WTC11 (cell line): ENCODE results near the gene LDB3. TPM values are rescaled to one million over a fixed set of nuclear protein-coding genes. Genes with fewer than 3 reads are reported as not detected.
A peak's percentile ranks its signal among the peaks of the same experiment; 100 is the strongest.

Experiments used
- ATAC-seq: fragments of 200-7000 bp; cut with Tn5 transposase; 2 replicates; pipeline ENCODE4 v1.10.0; 2021; ENCODE audit warnings: mild to moderate bottlenecking, moderate library complexity
- CTCF ChIA-PET: fragments of 300-600 bp; sonication (Branson Sonifier 250); formaldehyde crosslinking; loops from one replicate; lab custom pipeline; 2021; ENCODE audit warnings: antibody characterized with exemption; lab: Charles Lee
- POLR2A ChIA-PET: fragments of 350-600 bp; sonication (Branson Sonifier 250); formaldehyde crosslinking; loops from one replicate; lab custom pipeline; 2021; ENCODE audit warnings: antibody characterized with exemption; lab: Charles Lee
- DNase-seq: peaks from one replicate; pipeline ENCODE4 v3.0.0; 2021; ENCODE audit warnings: low spot score
- H3K27ac Mint-ChIP-seq: 2 replicates; pipeline ENCODE4 v1.8.0; 2021; ENCODE audit warnings: mixed read lengths
- H3K27me3 Mint-ChIP-seq: 2 replicates; pipeline ENCODE4 v1.8.0; 2021; ENCODE audit warnings: low read depth, mild to moderate bottlenecking, moderate library complexity, mixed read lengths
- H3K36me3 Mint-ChIP-seq: 2 replicates; pipeline ENCODE4 v1.8.0; 2021; ENCODE audit warnings: mixed read lengths
- H3K4me1 Mint-ChIP-seq: 2 replicates; pipeline ENCODE4 v1.8.0; 2022; ENCODE audit warnings: mixed read lengths
- H3K4me3 Mint-ChIP-seq: 2 replicates; pipeline ENCODE4 v1.8.0; 2021; ENCODE audit warnings: mild to moderate bottlenecking, moderate library complexity, mixed read lengths
- H3K9me3 Mint-ChIP-seq: 2 replicates; pipeline ENCODE4 v1.8.0; 2021; ENCODE audit warnings: mixed read lengths
- E2F5 ChIP-seq: sonication (generic); formaldehyde crosslinking; IDR thresholded peaks from 2 replicates; pipeline ENCODE4 v1.8.1; 2022; ENCODE audit warnings: mild to moderate bottlenecking, moderate library complexity, missing genetic modification reagents
- FOXK1 ChIP-seq: sonication (generic); formaldehyde crosslinking; IDR thresholded peaks from 2 replicates; pipeline ENCODE4 v1.8.0; 2022; ENCODE audit warnings: mild to moderate bottlenecking, moderate library complexity, missing genetic modification reagents
- JAZF1 ChIP-seq: fragments of 250-450 bp; sonication (Bioruptor Pico); IDR thresholded peaks from 2 replicates; pipeline ENCODE4 v1.9.0; 2021; ENCODE audit warnings: moderate library complexity, mild to moderate bottlenecking, inconsistent platforms
- KAT7 ChIP-seq: sonication (generic); formaldehyde crosslinking; IDR thresholded peaks from 2 replicates; pipeline ENCODE4 v1.8.1; 2023; ENCODE audit warnings: missing genetic modification reagents, mild to moderate bottlenecking, borderline replicate concordance
- SMAD4 ChIP-seq: sonication (generic); formaldehyde crosslinking; IDR thresholded peaks from 2 replicates; pipeline ENCODE4 v1.8.0; 2022; ENCODE audit warnings: mild to moderate bottlenecking, missing genetic modification reagents
- TEAD1 ChIP-seq: sonication (generic); formaldehyde crosslinking; IDR thresholded peaks from 2 replicates; pipeline ENCODE4 v1.8.0; 2022; ENCODE audit warnings: mild to moderate bottlenecking, missing genetic modification reagents
- ZNF425 ChIP-seq: fragments of 250-450 bp; sonication (Bioruptor Pico); conservative IDR thresholded peaks from 2 replicates; pipeline ENCODE4 v1.9.0; 2021; ENCODE audit warnings: mild to moderate bottlenecking
- total RNA-seq: library from RNA; stranded (reverse); gene quantifications from 3 replicates; pipeline ENCODE4 v1.2.3, GENCODE V29; 2021
- TF ChIP-seq, protein P1 (sequence below): sonication (generic); formaldehyde crosslinking; IDR thresholded peaks from 2 replicates; pipeline ENCODE4 v1.8.0; 2023; ENCODE audit warnings: missing genetic modification reagents, mild to moderate bottlenecking, borderline replicate concordance
- TF ChIP-seq, protein P2 (sequence below): sonication (generic); formaldehyde crosslinking; IDR thresholded peaks from 2 replicates; pipeline ENCODE4 v1.8.1; 2022; ENCODE audit warnings: missing genetic modification reagents, borderline replicate concordance

Gene LDB3
- total RNA-seq, 1 experiment from 2014 or later, result 0.42 TPM

DNA sequence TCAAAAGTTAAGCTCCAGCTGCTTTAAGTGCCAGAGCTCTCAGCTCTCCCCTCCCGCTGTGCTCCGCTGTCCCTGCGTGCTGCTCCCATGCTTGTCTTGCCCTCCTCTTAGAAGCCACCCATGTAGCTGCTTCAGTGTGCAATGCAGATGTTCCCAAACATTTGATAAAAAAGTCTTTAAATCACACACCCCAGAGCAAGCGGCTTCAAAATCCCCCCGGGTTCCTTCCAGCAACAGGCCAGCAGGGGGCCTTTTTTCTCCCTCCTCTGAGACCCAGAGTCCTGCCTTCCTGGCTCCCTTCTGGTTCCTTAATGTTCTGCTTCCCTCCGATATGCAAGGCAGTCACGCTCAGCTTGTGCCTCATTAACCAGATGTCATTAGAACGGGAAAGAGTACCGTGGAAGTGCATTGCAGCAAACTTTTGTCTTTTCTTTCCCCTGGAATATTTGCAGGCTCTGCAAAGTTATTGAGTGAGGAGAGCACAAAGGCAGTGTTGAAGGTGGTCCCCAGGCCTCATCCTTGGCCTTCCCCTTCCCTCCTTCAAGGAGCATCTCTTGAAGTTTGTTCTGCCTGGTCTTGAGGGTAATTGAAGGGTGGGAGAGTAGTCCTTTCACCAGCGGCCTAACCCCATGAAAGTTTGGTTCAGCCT, 25.5 kb downstream of the LDB3 start (continued):
- TF ChIP-seq, protein P1, sequence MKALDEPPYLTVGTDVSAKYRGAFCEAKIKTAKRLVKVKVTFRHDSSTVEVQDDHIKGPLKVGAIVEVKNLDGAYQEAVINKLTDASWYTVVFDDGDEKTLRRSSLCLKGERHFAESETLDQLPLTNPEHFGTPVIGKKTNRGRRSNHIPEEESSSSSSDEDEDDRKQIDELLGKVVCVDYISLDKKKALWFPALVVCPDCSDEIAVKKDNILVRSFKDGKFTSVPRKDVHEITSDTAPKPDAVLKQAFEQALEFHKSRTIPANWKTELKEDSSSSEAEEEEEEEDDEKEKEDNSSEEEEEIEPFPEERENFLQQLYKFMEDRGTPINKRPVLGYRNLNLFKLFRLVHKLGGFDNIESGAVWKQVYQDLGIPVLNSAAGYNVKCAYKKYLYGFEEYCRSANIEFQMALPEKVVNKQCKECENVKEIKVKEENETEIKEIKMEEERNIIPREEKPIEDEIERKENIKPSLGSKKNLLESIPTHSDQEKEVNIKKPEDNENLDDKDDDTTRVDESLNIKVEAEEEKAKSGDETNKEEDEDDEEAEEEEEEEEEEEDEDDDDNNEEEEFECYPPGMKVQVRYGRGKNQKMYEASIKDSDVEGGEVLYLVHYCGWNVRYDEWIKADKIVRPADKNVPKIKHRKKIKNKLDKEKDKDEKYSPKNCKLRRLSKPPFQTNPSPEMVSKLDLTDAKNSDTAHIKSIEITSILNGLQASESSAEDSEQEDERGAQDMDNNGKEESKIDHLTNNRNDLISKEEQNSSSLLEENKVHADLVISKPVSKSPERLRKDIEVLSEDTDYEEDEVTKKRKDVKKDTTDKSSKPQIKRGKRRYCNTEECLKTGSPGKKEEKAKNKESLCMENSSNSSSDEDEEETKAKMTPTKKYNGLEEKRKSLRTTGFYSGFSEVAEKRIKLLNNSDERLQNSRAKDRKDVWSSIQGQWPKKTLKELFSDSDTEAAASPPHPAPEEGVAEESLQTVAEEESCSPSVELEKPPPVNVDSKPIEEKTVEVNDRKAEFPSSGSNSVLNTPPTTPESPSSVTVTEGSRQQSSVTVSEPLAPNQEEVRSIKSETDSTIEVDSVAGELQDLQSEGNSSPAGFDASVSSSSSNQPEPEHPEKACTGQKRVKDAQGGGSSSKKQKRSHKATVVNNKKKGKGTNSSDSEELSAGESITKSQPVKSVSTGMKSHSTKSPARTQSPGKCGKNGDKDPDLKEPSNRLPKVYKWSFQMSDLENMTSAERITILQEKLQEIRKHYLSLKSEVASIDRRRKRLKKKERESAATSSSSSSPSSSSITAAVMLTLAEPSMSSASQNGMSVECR (CRISPR knock-in tag), result no peak
- TF ChIP-seq FOXK1 (CRISPR knock-in tag), result 0 out of 2 replicates have a peak, but pooled peaks have one; percentile 26
- 0 out of 2 replicates have a peak, but pooled peaks have one; percentile 35 for TF ChIP-seq TEAD1 (CRISPR knock-in tag)
- no peak for TF ChIP-seq E2F5 (CRISPR knock-in tag)
- TF ChIP-seq ZNF425 (CRISPR knock-in tag), result no peak

DNA sequence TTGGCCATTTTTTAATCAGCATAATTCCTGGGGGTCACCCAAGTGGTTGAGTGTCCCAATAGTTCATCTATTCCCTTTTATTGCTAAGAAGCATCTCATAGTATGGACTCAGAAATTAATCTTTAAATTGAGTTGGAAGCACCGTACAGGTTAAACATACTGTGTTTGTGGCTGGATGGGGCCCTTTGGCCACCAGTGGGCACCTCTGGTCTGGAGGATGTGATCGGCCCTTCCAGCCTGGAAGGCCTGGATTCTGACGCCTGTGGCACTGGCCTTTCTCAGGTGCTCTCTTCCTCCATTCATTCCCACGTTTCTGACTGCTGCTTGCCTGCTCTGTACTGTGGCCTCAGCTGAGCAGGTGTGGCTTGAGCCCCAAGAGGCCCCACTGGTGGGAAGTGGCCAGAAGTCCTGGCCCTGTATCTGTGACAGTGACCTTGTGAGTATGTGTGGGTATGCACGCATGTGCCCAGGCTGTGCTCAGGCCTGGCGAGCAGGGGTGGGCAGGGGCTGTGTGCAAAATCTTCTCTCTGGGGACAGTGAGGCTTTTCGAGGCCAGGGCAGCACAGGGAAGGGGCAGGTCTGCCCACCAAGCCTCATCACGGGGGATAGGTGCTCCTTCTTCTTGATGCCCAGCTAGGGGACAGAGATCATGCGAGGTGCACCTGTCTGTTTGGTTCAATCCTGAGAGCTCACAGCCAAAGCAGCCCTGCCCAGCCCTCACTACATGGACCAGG, 30.1 kb downstream of the LDB3 start:
- DNase-seq, result no peak
- ATAC-seq, result no peak
- H3K4me1 Mint-ChIP-seq, result peaks cover 30% of the 10 kb centered on the region
- no peak overlapping the region for H3K4me3 Mint-ChIP-seq
- H3K9me3 Mint-ChIP-seq, result 0 out of 2 replicates have a peak, but pooled peaks cover 3% of the 10 kb centered on the region
- peaks cover 6% of the 10 kb centered on the region; the same call in 1 of the 2 replicates for H3K27me3 Mint-ChIP-seq
- no peak for TF ChIP-seq KAT7 (CRISPR knock-in tag)
- ChIA-PET CTCF (no interaction called here), POLR2A (no interaction called here)
- no peak overlapping the region for H3K27ac Mint-ChIP-seq
- H3K36me3 Mint-ChIP-seq, result no peaks in the 10 kb centered on the region

DNA sequence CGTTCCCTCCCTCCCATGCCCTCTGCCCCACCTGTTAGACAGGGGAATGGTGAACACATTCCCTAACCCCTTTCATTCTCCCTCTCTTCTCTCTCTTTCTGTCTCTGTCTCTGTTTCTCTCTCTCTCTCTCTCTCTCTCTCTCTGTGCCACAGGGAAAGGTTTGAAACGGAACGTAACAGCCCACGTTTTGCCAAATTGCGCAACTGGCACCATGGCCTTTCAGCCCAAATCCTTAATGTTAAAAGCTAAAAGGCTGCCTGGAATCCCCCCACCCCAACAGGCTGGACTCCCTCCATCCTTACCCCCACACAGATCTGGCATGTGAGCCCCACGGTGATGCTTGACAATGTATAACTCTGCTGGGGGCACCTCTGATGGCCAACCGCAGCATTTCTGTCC, 30.8 kb downstream of the LDB3 start:
- peaks cover 22% of the 10 kb centered on the region for H3K4me1 Mint-ChIP-seq
- POLR2A ChIA-PET, result no interaction called here

More for the DNA sequence above, 30.8 kb downstream of the LDB3 start:
- TF ChIP-seq SMAD4 (CRISPR knock-in tag) (no peak), JAZF1 (CRISPR knock-in tag) (no peak), FOXK1 (CRISPR knock-in tag) (no peak)
- TF ChIP-seq, protein P2, sequence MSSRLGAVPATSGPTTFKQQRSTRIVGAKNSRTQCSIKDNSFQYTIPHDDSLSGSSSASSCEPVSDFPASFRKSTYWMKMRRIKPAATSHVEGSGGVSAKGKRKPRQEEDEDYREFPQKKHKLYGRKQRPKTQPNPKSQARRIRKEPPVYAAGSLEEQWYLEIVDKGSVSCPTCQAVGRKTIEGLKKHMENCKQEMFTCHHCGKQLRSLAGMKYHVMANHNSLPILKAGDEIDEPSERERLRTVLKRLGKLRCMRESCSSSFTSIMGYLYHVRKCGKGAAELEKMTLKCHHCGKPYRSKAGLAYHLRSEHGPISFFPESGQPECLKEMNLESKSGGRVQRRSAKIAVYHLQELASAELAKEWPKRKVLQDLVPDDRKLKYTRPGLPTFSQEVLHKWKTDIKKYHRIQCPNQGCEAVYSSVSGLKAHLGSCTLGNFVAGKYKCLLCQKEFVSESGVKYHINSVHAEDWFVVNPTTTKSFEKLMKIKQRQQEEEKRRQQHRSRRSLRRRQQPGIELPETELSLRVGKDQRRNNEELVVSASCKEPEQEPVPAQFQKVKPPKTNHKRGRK, result no peak
- TF ChIP-seq, all 79 proteins: peak for 0
- Mint-ChIP-seq H3K27ac (no peak overlapping the region), H3K9me3 (0 out of 2 replicates have a peak, but pooled peaks cover 3% of the 10 kb centered on the region), H3K4me3 (no peak overlapping the region), H3K36me3 (no peaks in the 10 kb centered on the region), H3K27me3 (peaks cover 6% of the 10 kb centered on the region; the same call in 1 of the 2 replicates)
- CTCF ChIA-PET, result no interaction called here
- no peak for DNase-seq
- ATAC-seq, result no peak
